WTC11 (cell line): ENCODE measurements around the gene IQCF6. TPM values are rescaled to one million over a fixed set of nuclear protein-coding genes. Genes with fewer than 3 reads are reported as not detected.

ENCODE experiments used
- total RNA-seq: library from RNA; stranded (reverse); gene quantifications from 3 replicates; pipeline ENCODE4 v1.2.3, GENCODE V29; 2021
- TF ChIP-seq, protein P1 (sequence below): sonication (generic); formaldehyde crosslinking; IDR thresholded peaks from 2 replicates; pipeline ENCODE4 v1.8.1; 2022; ENCODE audit warnings: mild to moderate bottlenecking, moderate library complexity, missing genetic modification reagents

IQCF6 gene
- total RNA-seq, 1 experiment from 2014 or later = not detected

DNA sequence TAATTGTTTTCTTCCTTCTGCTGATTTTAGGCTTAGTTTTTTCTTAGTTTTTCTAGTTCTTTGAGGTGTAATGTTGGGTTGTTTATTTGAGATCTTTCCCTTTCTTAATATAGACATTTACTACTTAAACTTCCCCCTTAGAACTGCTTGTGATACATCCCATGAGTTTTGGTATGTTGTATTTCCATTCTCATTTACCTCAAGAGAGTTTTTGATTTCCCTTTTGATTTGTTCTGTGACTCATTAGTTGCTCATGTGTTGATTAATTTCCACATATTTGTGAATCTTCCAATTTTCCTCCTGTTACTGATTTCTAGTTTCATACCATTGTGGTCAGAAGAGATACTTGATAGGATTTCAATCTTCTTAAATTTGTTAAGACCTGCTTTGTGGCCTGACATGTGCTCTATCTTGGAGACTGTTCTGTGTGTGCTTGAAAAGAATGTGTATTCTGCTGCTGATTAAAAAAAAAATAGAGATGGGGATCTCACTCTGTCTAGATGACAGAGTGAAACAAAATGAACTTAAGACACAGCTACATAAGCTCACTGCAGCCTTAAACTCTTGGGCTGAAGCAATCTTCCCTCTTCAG lies 49.9 kb downstream of the IQCF6 start (continued):
- TF ChIP-seq, protein P1, sequence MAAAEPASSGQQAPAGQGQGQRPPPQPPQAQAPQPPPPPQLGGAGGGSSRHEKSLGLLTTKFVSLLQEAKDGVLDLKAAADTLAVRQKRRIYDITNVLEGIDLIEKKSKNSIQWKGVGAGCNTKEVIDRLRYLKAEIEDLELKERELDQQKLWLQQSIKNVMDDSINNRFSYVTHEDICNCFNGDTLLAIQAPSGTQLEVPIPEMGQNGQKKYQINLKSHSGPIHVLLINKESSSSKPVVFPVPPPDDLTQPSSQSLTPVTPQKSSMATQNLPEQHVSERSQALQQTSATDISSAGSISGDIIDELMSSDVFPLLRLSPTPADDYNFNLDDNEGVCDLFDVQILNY (CRISPR knock-in tag) = no peak

Other genes with a start within 250 kb of the IQCF6 start
- gene RAD54L2, start 240.5 kb downstream of the IQCF6 start, total RNA-seq = 29.5 to 32.3 TPM (median 30.9 TPM) in 3 replicates
- 11.8 to 17.5 TPM (median 17.5 TPM) in 3 replicates for gene TEX264, start 108.0 kb downstream of the IQCF6 start, total RNA-seq
- 2.8 to 4.1 TPM (median 3.7 TPM) in 3 replicates for gene GRM2, start 72.2 kb downstream of the IQCF6 start, total RNA-seq
- gene IQCF2, start 82.4 kb upstream of the IQCF6 start, total RNA-seq = not detected in 3 replicates
- gene IQCF5, start 96.4 kb upstream of the IQCF6 start, total RNA-seq = not detected in 3 replicates
- gene IQCF1, start 124.1 kb upstream of the IQCF6 start, total RNA-seq = not detected in 3 replicates
- gene RRP9, start 162.7 kb upstream of the IQCF6 start, total RNA-seq = 47.0 to 49.9 TPM (median 49.4 TPM) in 3 replicates
- 2.8 to 2.9 TPM (median 2.8 TPM) in 3 replicates for gene PARP3, start 163.1 kb upstream of the IQCF6 start, total RNA-seq
- 0.24 to 0.55 TPM (median 0.46 TPM) in 3 replicates for gene GPR62, start 176.1 kb upstream of the IQCF6 start, total RNA-seq
- gene PCBP4, start 188.2 kb upstream of the IQCF6 start, total RNA-seq = 28.7 to 31.6 TPM (median 30.6 TPM) in 3 replicates
- gene ABHD14B, start 194.8 kb upstream of the IQCF6 start, total RNA-seq = 11.8 to 12.6 TPM (median 12.3 TPM) in 3 replicates
- gene ABHD14A, start 195.8 kb upstream of the IQCF6 start, total RNA-seq = 3.8 to 5.9 TPM (median 4.5 TPM) in 3 replicates
- 53.8 to 66.3 TPM (median 61.6 TPM) in 3 replicates for gene ACY1, start 204.3 kb upstream of the IQCF6 start, total RNA-seq
- gene RPL29, start 216.7 kb upstream of the IQCF6 start, total RNA-seq = 1,343 to 1,592 TPM (median 1,542 TPM) in 3 replicates